AG04450 (cell line): ENCODE results near the gene LMO3. TPM values are rescaled to one million over a fixed set of nuclear protein-coding genes. Genes with fewer than 3 reads are reported as not detected.

Experiments used
- CTCF ChIA-PET: fragments of 300-600, 350-600 bp; formaldehyde crosslinking; extraction: SDS; loops from one replicate; lab custom pipeline; 2022; ENCODE audit warnings: antibody characterized with exemption, inconsistent platforms; lab: Charles Lee
- POLR2A ChIA-PET: fragments of 350-600 bp; formaldehyde crosslinking; extraction: SDS; loops from one replicate; lab custom pipeline; 2021; ENCODE audit warnings: antibody characterized with exemption, inconsistent platforms; lab: Yijun Ruan, JAX
- DNase-seq: peaks from one replicate; pipeline ENCODE4 v3.0.0-alpha.2; 2011; ENCODE audit warnings: low read depth, low spot score
- H3K27ac ChIP-seq: one replicate; pipeline ENCODE4 v1.5.1; 2012; ENCODE audit warnings: low read depth, low read length, control low read depth
- H3K27me3 ChIP-seq: one replicate; pipeline ENCODE4 v1.6.0; 2012; ENCODE audit warnings: low read length; ENCODE audit not compliant: control insufficient read depth, insufficient read depth
- H3K4me3 ChIP-seq: 2 replicates; pipeline ENCODE4 v1.5.1; 2011; ENCODE audit warnings: mild to moderate bottlenecking, low read depth, low read length, control low read depth
- H3K9me3 ChIP-seq: 2 replicates; pipeline ENCODE4 v1.5.1; 2012; ENCODE audit warnings: low read length; ENCODE audit not compliant: control insufficient read depth, insufficient read depth
- CTCF ChIP-seq: IDR thresholded peaks from 2 replicates; pipeline ENCODE4 v1.5.1; 2011; ENCODE audit warnings: low read depth, low read length, control low read depth, inconsistent platforms
- polyA plus RNA-seq: library from polyadenylated mRNA; depleted of rRNA; stranded (reverse); fragments of >200 nt; gene quantifications from 2 replicates; pipeline ENCODE4 v1.2.3, GENCODE V29; 2011

Gene LMO3
- polyA plus RNA-seq, 1 experiment: 2.0 TPM

DNA sequence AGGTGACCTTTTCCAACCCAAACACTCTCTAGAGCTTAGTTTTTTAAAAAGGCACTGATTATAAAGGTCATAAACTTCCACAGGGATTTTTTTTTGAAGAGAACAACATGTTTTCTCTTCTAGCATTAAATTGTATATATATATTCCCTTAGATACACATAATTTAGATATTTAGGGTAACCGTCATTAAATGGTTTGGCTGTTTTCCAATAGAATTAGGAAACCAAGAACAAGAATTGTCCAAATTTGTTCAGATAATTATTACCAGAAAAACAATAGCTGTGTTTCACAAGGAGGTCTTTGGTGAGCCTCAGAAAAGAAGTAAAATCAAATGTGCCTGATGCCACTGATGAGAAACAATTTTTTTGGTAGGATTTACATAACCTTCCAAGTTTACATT, 26.9 kb downstream of the LMO3 start:
- H3K27ac ChIP-seq: no peak overlapping the region
- ChIA-PET POLR2A (no interaction called here), CTCF (interaction anchor here (0.6 kb wide), 1 partner anchor 682 kb away, joined by 3 read pairs; no protein-coding TSS in a partner anchor)
- no peak for DNase-seq
- H3K9me3 ChIP-seq: no peaks in the 10 kb centered on the region
- no peak for TF ChIP-seq CTCF
- no peaks in the 10 kb centered on the region for H3K27me3 ChIP-seq
- H3K4me3 ChIP-seq: no peak overlapping the region

- ChIA-PET POLR2A (no interaction called here), CTCF (no interaction called here)
- H3K9me3 ChIP-seq: no peaks in the 10 kb centered on the region
- H3K27me3 ChIP-seq: no peaks in the 10 kb centered on the region
- no peak for DNase-seq
- no peak overlapping the region for H3K27ac ChIP-seq
- H3K4me3 ChIP-seq: no peak overlapping the region
- no peak for TF ChIP-seq CTCF
Observed at GRCh38 chr12:16573398-16574077, 32.4 kb downstream of the LMO3 start.

DNA sequence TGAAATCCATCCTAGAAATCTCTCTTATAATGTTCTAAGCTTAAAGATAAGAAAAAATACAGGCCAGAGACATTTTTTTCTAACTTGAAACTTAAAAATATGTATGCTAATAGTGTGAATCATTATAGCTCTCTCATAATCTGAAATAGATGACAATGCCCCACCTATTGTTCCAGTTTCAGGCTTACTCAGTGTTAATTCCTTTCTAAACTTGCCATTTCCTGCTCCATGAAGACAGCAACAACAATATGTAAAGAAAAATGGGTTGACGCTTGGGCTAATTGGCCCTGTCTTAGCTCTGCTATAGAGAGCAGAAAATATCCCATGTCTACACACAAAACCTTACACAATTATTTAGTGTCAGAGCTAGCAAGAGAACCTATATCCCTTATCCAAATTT, 37.1 kb downstream of the LMO3 start:
- no peak for DNase-seq
- H3K27ac ChIP-seq: no peak overlapping the region
- H3K27me3 ChIP-seq: no peaks in the 10 kb centered on the region
- no peak overlapping the region for H3K4me3 ChIP-seq
- H3K9me3 ChIP-seq: no peaks in the 10 kb centered on the region
- CTCF ChIA-PET: interaction anchor here (0.9 kb wide), 1 partner anchor 9 kb away, joined by 3 read pairs; no protein-coding TSS in a partner anchor
- POLR2A ChIA-PET: no interaction called here
- no peak for TF ChIP-seq CTCF

- Histone ChIP-seq H3K27me3 (no peaks in the 10 kb centered on the region), H3K4me3 (no peak overlapping the region), H3K9me3 (no peaks in the 10 kb centered on the region), H3K27ac (no peak overlapping the region)
- DNase-seq: no peak
- TF ChIP-seq CTCF: no peak
- ChIA-PET CTCF (no interaction called here), POLR2A (no interaction called here)
Observed at GRCh38 chr12:16564675-16565074, 41.3 kb downstream of the LMO3 start.

DNA sequence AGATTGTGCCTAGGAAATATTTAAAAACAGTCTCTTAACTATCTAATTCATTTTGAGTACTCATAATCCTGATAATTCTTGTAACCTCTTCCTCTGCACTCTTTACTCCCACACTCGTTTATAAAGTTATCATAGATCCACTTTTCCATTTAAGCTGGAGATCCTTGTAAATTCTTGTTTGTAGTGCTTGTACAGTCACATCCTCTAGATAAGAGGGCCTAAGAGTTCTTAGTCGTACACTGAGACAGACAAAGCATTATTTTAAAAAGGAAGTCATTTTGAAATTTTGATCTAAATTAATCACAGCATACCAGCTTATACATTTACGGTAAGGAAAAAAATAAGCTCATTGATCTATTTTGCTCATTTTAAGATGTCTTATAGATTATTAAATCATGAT, 42.5 kb downstream of the LMO3 start:
- Histone ChIP-seq H3K27ac (no peak overlapping the region), H3K9me3 (no peaks in the 10 kb centered on the region), H3K27me3 (no peaks in the 10 kb centered on the region), H3K4me3 (no peak overlapping the region)
- TF ChIP-seq CTCF: no peak
- no peak for DNase-seq
- CTCF ChIA-PET: interaction anchor here (0.6 kb wide), 1 partner anchor 83 kb away, joined by 3 read pairs; no protein-coding TSS in a partner anchor
- POLR2A ChIA-PET: no interaction called here
